Measurements from ENCODE around the gene TIMM44. TPM values are rescaled to one million over a fixed set of nuclear protein-coding genes. Genes with fewer than 3 reads are reported as not detected.
"Not testable (repeated sequence)": the region's sequence is repeated elsewhere in the genome, so short reads cannot be mapped to it uniquely, and the experiment has no call there.

The TIMM44 gene
- total RNA-seq, 1 donor from 2014 or later = 88.3 TPM

DNA sequence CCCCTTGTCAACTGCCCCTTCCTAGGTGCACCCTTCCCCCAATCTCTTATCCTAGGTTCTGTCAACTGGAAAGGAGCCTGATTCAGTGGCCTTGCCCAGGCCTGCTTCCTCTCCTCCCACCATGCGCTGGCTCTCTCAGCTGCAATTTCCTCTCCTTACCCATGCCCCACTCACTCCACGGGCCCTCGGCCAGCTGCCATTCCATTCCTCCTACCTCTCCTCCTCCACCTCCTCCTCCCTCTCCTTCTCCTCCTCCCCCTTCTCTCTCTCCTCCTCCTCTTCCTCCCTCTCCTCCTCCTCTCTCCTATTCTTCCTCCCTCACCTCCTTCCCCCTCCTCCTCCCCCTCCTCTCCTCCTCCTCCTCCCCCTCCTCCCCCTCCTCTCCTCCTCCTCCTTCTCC lies 9.6 kb upstream of the TIMM44 start:
- DNase-seq (ENCODE audit: low read depth) = no peak

DNA sequence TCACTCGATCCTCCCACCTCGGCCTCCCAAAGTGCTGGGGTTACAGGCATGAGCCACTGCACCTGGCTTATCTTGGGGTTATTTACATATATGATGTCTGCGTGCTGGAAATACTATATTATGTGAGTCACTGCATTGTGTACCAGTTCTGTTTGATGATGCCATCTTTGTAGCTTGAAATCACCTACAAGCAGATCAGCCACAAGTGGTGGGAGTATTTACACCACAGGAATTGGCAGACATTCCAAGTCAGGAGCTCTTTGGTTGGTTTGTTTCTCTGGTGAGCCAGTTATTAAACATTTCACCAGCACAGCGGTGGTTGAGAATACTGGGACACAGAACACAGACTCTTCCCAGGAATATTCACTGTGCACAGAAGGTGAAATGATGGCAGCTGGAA lies 4.5 kb upstream of the TIMM44 start:
- peak; percentile 8 for DNase-seq (ENCODE audit: low read depth)

DNA sequence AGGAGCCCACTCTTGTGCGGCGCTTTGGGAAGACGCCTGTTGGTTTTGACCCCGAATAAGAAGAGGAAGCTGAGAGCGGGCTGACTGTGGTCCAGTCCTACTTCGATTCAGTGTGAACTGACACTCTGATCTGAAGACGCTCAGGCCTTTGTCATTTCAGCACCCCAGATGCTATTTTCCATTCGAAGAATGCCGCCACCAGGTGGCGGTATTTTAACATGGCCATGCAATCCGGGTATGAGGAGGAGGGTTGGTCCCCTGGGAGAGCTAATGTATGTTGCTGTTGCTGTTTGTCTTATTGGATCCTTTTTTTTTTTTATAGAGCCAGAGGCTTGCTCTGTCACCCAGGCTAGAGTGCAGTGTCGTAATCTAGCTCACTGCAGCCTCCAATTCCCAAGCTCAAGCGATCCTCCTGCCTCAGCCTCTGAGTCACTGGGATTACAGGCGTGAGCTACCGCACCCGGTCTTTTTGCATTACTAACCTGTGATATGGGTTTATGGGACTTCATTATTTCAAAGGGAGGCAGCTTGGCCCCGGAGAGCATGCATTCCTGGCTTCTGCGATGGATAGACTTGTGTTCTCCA lies 803 bp upstream of the TIMM44 start:
- DNase-seq (ENCODE audit: low read depth) = peak; percentile 94

DNA sequence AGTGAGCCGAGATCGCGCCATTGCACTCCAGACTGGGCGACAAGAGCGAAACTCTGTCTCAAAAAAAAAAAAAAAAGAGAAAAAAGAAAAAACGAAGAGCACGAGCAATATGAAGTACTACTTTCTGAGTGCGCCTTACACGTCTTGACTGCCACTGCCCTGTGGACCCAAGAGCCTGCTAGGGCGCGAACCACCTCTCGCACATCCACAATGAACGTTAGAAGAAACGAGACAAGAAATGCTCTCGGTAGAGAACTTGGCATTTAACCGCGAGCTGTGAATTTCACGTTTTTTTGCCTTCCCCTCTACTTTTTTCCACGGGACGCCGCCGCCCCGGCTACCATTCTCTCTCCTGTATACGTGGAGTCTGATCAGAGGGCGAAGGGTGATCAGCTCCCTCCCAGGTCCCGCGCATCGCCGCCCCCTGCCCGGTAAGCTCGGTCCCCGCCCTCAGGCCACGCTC lies 454 bp downstream of the TIMM44 start:
- peak; percentile 7 for DNase-seq (ENCODE audit: low read depth)

DNA sequence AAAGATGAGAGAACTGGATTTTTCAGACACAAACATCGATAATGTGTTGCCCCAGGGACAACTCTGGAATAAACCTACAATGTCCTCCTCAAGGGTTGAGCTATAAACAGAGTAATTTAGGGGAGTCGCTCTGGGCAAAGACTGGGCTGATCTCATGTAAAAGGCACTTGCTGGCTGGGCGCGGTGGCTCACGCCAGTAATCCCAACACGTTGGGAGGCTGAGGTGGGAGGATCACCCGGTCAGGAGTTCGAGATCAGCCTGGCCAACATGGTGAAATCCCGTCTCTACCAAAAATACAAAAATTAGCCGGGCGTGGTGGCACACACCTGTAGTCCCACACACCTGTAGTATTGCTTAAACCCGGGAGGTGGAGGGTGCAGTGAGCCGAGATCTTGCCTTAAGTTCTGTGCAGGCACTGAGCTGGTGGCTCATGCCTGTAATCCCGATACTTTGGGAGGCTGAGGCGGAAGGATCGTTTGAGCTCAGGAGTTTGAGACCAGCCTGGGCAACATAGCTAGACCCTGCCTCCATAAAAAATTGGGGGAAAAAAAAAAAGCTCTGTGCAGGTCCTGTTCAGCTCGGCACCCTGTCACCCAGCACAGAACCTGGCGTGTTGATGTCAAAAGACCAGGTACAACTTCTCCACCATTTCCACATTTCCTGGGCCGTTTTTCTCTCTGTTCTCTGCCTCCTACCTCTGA lies 1.4 kb downstream of the TIMM44 start:
- no peak for DNase-seq (ENCODE audit: low read depth)

DNA sequence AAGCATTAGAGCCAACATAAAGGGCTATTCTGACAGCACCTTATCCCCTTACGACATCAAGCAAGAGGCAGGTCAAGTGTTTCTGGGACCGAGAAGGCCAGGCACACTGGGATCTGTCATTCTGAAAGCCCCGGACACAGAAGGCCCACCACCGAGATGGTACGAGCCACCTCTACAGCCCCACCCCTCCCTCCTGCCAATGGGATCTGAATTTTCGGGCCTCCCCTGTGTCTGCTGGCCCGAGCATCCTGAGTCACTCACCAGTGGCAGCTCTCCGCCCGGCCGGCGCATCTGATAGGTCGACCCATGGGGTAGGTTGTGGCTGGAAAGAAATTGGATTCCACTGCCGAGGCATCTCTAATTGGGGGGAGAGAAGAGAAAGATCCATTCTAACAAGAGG lies 2.6 kb downstream of the TIMM44 start:
- no peak for DNase-seq (ENCODE audit: low read depth)

DNA sequence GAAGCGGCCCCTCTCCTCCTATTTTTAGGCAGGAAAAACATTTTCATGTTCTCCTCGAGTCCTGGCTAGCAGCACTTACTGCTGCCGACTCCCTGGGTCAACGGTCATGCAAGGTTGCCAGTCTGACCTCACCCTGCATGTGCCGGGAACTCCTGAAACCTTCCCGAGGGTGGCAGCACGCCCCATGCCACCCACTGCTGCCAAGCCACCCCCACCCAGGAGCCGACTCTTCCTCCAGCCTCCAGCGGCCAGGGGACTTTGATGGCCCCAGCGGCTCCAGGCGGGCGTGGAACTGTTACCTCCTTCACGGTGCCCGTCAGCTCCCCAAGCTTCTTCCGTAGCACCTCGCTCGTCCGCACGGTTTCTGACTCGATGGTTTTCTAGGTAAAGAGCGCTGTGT lies 8.7 kb downstream of the TIMM44 start:
- DNase-seq (ENCODE audit: low read depth) = no peak

DNA sequence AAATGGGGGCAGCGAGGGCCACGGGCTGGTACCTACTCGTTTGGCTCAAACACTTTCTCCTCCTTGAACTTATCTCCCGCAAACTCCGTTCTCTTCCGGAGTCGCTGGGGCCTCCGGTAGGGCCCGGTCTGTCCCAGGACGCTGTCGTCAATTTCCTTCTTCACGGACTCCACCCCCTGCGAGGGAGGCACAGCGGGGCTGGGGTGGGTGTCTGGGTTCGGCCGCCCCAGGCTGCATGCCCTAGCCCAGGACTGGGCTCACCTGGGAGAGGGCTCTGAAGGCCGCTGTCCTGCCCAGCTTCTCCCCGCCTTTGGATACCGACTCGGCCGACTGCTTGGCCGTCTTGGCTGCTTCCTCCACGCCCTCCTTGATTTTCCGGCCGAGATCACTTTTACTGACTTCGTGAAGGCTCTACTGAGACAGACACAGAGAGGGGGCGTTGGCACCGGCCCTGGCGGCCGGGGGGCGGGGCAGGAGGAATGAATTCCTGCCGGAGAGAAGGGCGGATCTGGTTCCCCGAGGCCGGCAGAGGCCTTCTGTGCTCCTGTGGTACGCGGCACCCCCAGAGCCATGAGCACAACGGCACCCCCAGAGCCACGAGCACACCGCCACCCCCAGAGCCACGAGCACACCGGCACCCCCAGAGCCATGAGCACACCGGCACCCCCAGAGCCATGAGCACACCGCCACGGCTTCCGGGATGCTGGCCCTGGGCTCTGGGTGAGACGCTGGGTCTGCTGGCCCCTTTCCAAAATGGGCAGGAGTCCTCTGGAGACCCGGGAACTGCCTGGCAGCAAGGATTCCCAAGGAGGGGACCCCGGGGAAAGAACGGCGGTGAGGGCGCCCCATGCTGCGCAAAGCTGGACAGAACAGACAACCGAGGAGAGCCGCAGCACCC lies 9.4 kb downstream of the TIMM44 start:
- DNase-seq (ENCODE audit: low read depth) = no peak

DNA sequence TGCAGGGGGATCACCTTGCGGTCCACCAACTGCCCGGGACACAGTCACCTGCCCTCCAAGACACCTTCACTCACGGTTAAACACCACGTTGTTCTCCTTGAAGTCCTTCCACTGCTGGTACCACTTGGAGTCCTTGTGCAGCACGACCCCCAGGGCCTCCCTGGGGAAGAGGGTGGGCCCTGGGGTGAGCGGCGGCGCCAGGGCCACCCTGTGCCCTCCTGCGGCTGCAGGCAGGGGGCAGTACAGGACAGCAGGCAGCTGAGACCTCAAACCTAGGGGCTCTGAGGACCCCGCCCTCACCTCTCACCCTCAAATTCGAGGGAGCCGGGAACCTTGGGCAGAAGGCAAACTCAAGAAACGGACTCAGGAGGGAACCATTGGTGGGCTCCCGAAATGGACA lies 10.1 kb downstream of the TIMM44 start:
- no peak for DNase-seq (ENCODE audit: low read depth)

DNA sequence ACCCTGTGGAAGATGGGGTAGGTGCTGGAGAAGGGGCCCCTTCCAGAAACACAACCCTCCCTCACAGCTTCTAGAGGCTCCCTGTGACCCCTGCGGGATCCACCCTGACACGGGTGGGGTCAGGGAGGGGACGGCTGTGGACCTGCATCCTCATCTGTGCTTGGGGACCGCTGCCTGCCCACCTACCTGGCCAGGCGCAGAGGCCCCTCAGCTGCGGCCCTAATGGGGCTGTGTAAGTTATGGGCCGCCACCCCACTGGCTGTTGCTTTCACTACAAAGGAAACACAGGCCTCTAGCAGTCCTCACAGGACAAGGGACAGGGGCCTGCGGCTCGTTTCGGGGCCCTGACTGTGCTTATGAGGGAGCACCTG lies 10.6 kb downstream of the TIMM44 start:
- DNase-seq (ENCODE audit: low read depth) = no peak

DNA sequence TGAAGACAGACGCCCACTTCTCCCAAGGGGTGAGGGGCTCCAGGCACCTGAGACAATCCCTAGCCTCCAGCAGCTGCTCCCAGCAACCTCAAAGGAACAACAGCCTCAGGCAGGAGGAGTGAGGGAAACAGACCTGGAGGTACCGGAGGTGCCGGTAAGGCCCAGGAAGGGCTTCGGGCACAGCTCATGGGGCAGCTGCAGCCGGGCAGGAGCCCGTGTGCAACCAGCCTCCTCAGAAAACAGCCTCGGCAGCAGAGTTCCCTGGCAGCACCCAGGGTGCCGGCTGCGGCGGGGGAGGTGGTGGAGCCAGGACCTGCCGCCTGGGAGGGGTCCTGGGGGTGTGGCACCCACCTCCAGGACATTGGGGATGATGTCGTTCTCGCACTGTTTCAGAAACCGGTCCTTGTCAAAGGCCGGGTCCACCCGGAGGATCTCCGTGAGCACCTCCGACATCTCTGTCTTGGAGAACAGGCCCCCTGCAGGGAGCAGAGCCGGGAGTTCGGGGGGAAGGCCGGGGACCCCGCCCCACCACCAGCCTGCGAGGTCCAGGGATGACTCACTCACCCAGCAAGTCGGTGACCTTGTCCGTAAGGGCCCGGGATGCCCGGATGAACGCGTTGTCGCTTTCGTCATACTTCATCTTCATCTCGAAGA lies 11.1 kb downstream of the TIMM44 start:
- DNase-seq (ENCODE audit: low read depth) = no peak

DNA sequence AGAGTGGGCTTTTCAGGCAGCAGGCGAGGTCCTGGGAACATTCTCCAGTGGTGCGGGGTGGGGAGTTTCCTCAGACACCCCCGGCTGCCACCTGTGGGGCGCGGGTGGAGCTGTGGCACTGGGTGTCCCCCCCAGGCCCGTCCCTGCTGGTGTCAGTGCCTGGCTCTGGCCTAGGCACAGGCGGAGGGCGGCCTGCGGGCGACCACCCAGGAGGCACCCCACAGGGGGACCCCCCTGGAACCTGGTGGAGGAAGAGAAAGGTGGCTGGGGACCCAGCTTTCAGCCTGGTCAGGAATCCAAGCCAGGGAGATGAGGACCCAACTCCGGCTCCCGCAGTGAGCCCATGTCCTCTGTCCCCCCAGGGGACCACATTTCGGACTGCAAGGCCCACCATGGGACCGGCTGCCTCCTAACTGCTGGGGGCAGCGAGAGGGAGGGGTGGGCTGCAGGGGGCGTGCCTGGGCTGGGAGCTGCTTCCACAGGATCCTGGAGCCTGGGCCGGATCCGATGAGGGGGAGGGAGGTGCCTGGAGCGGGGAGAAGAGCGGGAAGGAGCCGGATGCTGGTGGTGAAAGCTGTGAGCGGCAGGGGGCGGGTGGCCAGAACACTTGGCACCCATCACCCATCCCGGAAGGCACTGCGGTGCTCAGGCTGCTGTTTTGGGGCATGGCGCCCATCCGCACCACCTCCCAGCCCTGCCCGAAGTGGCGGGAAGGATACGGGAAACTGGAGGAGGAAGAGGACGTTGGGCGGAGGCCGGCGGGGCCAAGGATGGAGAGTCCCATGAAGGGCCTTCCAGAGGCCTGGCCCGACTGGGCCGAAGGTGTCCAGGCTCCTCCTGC lies 12.0 kb downstream of the TIMM44 start:
- no peak for DNase-seq (ENCODE audit: low read depth)

DNA sequence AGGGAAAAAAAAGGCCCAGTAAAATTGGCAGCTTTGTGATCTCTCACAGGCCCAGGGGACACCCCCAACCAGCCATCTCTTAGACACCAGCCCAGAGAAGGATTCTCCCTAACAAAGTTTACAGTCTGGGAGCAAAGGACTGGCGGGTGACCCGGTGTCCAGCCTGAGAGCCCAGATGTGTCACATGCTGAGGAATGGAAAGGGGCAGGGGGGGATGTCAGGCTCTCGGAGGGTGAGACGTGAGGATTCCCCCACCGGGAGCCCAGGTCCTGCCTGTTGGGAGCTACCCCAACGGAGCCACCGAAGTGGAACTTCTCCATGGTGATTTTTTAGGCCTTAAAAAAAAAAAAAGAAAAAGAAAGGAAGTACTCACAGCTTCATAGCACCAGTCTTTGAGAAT lies 12.7 kb downstream of the TIMM44 start:
- DNase-seq (ENCODE audit: low read depth) = no peak

DNA sequence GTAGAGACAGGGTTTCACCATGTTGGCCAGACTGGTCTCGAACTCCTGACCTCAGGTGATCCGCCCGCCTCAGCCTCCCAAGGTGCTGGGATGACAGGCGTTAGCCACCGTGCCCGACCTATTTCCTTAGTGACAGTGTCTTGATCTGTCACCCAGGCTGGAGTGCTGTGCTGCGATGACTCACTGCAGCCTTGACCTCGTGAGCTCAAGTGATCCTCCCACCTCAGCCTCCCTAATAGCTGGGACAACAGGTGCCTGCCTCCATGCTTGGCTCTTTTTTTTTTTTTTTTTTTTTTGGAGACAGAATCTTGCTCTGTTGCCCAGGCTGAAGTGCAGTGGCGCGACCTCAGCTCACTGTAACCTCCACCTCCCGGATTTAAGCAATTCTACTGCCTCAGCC lies 13.4 kb downstream of the TIMM44 start:
- DNase-seq (ENCODE audit: low read depth) = not testable (repeated sequence)

DNA sequence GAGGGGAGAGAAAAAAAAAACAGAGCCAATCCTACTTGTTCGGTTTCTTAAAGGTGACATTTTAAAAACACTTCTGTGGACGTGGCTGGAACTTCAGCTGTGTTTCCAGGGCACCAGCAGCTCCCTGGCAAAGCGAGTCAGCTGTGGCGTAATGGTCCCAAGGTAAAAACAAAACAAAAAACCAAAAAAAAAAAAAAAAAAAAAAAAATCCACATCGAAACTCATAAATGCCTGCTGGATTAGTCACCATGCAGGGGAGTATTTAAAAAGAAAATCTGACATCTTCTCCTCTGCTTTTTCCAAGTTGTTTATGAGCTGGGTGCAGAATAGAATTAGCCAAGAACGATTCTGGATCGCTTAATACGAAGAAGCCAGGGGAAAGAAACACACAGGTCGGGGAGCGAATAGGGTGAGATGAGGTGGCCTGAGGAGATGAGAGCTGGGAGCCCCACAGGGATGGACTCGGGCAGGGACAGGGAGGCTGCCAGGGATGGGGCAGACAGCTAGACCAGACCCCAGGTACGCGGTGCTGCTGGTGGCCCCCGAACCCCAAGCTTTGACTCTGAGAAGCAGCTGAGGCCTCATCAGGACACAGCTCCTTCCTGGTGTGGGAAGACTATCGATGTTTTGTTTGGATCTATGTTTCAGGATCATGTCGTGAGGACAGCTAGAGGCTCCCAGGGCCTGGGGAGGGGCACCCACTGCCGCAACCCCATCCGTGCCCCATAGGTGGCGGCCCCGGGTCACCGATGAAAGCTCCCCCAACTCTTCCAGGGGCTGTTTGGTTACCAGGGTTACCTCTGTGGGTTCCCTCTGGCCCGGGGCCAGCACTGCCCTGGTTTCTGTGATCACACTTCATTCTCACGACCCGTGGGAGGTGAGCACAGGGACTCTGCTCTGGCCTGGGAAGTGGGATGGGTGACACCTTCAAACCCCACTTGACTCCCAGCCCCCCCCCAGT lies 14.4 kb downstream of the TIMM44 start:
- peak; percentile 56 for DNase-seq (ENCODE audit: low read depth)

DNA sequence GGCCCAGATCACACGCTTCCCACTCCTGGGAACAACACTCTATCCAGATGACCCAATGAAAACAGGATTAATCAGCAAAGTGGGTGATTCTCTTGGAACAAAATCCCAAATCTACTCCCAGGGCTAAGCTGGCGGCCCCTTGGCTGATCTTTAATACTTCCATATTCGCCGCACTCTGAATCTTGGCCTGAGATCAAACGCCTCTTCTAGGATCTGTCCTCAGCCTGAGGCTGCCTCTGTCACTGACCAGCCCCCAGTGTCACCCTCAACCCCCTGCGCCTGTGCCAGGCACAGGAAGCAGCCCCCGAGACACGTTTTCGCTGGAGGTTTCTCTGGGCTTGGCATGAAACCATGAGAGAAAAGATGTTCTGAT lies 15.1 kb downstream of the TIMM44 start:
- no peak for DNase-seq (ENCODE audit: low read depth)

DNA sequence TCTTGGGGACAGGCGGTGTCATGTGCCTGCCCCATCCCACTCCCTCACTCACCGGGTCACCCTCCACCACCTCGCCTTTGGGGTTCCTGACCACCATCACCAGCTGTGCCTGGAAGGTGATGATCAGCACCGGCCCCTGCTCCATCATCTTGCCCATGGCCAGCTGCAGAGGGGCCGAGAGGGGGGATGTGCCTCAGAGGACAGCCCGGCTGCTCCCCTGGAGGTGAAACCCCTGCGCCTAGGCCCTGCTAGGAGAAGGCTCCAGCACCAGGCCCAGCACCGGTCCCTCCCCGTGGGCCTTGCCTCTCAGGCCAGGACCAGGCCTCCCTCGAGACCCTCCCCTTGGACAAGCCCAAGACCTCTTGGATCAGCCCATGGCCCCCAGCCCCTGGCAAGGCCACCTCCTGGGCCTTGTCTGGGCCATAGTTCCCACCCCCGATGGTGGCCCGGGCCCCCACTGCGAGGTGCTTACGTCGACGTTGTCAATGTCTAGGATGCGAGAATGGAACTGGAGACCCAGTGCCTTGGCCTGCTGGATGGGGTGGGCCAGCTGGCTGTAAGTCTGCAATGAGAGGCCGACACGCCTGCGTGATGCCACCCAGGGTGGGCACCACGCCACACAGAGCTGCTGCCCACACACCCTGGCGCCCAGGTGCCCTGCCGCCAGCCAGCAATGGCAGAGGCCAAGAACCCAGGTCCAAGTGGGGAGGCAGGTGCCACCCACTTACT lies 15.7 kb downstream of the TIMM44 start:
- DNase-seq (ENCODE audit: low read depth) = no peak

DNA sequence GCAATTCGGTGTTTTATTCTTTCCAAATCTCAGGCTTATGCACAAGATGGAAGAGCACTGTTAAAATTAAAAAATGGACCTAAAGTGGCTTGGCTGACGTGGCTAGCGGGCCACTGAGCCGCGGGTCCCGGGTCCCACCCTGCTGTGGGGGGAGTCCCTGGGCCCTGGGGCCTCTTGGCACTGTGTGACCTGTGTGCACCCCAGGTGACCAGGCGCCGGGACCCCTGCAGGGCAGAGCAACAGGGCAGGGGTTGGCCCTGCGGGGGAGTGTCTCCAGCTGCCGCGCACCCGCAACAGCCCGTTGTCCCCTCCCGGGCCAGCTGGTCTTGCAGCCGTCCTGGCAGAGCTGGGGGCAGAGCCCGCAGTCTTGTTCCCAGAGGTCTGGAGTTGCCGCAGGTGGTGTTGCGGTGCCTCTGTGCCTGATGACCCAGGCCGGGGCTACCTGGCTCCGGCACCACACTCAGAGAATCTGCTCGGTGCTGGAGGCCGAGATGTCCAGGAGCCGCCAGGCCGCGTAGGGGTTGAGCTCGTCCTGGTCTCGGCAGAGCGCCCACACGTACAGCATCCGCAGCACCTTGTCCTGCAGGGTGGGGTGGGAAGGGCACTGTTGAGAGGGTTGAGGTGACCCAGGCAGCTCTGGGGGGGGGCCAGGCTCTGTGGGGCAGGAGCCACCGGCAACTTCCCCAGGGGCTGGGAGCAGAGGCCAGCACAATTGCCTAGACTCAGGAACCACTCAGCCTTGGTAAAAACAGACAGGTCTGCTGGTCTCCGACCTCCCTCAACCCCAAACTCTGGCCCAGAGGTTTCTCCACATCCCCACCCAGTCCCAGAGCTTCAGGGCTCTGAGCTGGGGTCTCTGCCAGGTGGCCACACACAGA lies 16.5 kb downstream of the TIMM44 start:
- no peak for DNase-seq (ENCODE audit: low read depth)

Measured in myocyte (in vitro differentiated cells).